GM21360 (cell line): ENCODE measurements around the gene LRRC4C.

ENCODE experiments used
- ATAC-seq: cut with Tn5 transposase; IDR thresholded peaks from one replicate; pipeline ENCODE4 v1.9.1; 2021; ENCODE audit warnings: mild to moderate bottlenecking, moderate library complexity; ENCODE audit not compliant: unreplicated experiment

Gene LRRC4C

GRCh38 chr11:40391679-40392078 lies 1067.8 kb downstream of the LRRC4C start:
- no peak for ATAC-seq

GRCh38 chr11:40388097-40388818 lies 1071.2 kb downstream of the LRRC4C start:
- ATAC-seq: no peak

DNA sequence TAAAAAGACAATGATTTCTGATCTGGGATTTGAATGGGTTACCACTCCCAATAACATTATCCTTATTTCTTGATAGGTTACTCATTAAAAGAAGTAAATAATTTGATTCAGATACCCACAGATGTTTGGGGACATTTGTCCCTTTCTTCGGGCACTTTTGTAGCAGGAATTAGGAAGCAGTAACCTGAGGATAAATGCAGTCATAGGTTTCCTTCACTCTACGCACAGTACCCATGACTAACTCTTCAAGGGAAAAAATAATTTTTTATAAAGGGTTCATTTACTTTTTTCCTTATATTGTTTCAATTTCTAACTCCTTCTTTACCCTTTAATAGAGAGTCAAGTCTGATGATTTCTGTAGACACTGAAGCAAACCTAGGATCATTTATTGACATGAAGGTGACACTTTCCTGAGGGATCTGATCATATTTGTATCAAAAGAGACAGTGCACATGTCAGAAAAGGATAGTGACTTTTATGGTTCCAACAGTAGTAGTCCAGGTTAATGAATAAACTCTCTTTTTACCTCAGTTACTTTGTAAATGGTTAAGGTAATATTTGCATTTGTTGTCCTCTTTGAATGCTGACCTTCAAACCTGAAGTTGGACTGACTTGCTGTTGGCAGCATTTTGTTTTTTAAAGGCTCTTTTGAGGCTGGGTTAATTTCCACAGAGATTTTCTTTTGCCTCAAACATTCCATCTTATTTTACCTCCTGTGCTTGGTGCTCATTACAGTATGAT lies 1072.0 kb downstream of the LRRC4C start:
- no peak for ATAC-seq

GRCh38 chr11:40384991-40385390 lies 1074.5 kb downstream of the LRRC4C start:
- ATAC-seq: no peak

DNA sequence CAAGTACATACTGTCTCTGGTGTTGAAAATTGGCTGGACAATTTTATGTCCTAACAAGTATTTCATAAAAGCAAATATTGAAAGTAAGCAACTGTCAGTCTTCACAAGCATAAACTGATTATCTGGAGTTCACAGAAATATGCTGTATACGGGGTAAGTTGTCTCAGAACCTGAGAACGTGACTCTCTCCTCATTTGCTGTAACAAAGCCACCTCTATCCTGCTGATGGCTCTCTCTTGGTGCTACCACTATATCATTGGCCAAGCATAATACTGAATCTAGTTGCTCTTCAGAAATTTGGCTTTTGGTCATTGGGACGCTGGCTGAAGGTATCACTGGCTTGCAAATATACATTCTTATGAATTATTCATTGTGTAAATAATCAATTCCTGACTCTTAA lies 1078.0 kb downstream of the LRRC4C start:
- ATAC-seq: no peak

- ATAC-seq: no peak
Measured at GRCh38 chr11:40380835-40381234, 1078.6 kb downstream of the LRRC4C start.

- no peak for ATAC-seq
Measured at GRCh38 chr11:40376331-40376730, 1083.1 kb downstream of the LRRC4C start.

DNA sequence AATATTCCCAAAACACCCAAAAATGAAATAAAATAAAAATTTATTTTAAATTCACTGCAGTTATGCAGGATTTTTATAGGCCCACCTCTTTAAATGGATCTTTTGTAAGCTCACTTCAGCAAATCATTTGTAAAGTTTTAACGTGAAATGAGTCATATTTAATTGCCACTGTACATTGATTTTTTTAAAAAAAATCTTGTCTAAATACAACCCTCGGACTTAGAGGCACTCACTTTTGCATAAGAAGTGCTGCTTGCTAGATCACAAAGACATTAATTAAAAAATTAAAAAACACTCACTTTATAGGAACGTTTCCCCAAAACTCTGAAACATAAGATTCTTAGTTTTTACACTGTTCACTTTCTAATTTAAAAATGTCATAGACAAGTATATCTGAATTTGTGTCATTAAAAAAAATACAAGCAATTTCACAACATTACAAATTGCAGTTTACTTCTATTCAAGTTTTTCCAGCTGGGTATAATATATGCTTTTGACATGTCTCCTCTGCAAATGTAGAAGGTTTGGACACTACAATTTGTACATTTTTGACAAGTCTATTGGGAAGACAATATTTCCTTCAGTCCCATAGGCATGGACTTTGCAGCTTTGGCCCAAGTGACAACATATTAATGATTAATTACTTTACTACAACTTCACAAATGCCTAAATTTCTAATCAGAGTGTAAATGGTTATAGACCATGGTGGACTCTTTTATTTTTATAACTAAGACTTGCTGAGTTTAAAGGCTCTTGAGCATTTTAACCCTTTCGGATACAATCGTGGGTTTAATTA lies 1088.4 kb downstream of the LRRC4C start:
- no peak for ATAC-seq

DNA sequence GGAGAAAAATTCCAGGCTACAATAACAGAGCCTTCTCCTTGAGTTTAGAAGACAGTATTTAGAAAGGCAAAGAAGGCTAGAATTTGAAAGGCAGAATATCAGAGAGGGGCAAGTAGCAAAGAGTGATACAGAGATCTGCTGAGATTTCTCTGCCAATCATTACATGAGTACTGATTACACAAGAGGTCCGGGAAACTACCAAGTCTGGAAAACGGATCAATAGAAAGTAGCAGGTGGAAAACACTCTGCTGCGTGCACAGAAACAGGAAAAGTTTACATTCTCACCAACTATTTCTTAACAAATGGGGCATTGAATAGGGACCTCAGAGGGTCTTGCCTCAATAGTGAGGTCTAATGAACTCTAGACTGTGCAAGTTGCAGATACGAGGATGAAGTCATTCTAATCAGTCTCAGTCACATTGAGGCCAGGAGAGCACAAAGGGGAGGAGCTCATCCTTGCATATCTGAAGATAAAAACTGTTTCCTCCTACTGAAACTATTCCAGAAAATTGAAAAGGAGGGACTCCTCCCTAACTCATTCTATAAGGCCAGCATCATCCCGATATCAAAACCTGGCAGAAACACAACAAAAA lies 1099.2 kb downstream of the LRRC4C start:
- no peak for ATAC-seq

- no peak for ATAC-seq
Measured at GRCh38 chr11:40354121-40354520, 1105.3 kb downstream of the LRRC4C start.

DNA sequence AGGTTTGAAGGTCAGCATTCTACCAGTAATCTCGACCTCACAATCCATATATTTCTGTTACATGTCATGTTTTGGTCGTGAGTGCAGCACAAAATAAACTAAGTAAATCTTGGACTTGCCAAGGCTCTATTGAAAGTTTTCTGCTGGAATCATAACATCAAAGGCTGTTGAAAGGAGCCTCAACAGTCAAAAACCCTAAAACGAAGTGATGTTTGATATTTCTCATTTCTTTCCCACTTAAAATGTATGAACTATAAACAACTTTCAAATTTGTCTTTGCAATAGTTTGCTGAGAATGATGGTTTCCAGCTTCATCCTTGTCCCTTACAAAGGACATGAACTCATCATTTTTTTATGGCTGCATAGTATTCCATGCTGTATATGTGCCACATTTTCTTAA lies 1118.5 kb downstream of the LRRC4C start:
- ATAC-seq: no peak

- no peak for ATAC-seq
Measured at GRCh38 chr11:40338739-40339138, 1120.7 kb downstream of the LRRC4C start.

DNA sequence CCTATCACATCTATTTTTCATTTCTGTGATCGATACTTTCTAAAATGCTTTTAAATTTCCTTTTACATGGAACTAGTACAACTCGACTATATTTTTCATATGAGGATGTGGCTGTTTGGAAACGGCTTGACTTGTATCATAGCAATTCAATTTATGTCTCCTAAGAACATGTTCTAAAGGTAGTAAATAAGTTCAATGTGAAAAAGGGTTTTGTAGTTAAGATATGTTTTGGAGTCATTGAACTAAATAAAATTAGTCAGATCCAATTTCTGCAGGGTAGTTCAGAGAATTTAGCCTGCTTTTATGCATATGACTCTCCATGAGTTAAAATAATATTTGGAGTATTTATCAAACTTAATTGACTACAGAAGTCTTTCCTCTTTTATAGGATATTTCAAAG lies 1121.4 kb downstream of the LRRC4C start:
- no peak for ATAC-seq

DNA sequence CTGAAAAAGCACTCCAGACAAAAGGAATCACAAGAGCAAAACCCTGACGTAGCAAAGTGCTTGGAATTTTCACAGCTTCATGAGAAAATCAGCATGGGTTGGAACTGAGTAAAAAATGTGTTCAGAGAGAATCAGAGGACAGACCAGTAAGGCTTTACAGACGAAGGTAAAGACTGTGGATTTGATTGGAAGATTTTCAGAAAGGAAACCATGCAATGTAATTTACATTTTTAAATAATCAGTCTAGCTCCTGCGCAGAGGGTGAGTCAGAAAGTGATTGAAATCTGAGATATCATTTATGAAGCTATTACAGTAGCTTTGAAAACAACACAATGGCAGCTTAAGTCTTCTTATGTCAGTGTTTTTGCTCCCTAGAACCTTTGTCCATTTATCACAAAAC lies 1122.3 kb downstream of the LRRC4C start:
- ATAC-seq: no peak

DNA sequence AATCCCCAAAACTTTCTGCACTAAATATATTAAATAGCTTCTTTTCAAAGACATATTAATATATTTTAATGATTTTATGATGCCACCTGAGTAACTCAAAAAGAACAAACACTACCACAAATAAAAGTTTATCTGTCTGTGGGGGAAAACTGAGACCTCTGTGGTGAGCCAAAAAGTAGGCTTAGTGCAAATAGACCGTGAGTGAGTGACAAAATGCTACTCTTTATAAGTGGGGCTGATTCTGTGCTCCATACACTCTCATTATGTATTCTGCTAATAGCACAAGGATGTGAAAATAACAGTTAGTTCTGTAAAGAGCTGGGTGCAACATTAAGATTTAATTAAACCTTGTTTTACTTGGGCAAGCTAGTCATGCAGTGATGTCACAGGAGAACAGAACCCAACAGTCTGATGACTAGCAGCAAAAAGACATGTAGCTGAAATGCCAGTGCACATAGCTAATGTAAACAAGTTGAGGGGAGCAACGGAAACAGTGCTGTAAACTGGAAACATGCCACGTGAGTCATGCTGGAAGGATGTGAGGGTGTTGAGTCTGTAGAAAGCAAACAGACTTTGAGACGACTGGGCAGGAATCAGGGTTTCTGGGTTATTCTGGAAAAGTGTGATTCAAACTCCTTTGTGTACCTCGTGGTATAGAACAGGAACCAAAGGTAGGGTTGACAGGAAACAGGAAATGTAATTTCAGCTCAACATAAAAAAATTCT lies 1130.4 kb downstream of the LRRC4C start:
- ATAC-seq: no peak

- no peak for ATAC-seq
Measured at GRCh38 chr11:40323241-40323640, 1136.2 kb downstream of the LRRC4C start.

DNA sequence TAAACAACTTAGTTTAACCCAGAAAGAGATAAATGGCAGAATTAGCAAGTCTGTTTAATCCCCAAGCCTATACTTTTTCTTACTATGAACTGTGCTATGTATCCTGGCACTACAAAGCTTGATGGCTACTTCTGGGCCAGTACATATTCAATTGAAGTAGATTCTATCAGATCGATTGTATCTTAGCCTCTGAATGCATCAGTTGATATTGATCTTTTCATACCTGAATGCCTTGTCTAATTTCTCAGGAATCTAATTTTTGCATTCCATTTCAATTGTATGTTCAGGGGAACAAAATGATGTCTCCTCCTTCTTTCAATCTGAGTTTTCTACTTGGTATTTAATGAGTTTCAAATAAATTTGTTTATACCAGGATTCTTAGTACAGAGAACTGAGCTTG lies 1137.9 kb downstream of the LRRC4C start:
- ATAC-seq: no peak

GRCh38 chr11:40316171-40316570 lies 1143.3 kb downstream of the LRRC4C start:
- no peak for ATAC-seq

- ATAC-seq: no peak
Measured at GRCh38 chr11:40315122-40315521, 1144.3 kb downstream of the LRRC4C start.

DNA sequence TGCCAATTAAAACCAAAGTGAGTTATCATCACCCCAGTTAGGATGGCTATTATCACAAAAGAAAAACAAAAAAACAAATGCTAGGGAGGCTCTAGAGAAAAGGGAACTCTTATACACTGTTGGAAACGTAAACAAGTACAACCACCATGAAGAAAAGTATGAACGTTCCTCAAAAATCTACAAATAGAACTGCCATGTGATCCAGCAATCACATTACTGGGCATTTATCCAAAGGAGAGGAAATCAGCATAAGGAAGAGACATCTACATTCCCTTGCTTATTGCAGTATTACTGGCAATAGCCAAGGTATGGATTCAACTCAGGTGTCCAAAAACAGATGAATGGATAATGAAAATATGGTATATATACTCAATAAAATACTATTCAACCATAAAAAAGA lies 1145.1 kb downstream of the LRRC4C start:
- ATAC-seq: no peak
